ENCODE data around the gene SIAH2. TPM values are rescaled to one million over a fixed set of nuclear protein-coding genes. Genes with fewer than 3 reads are reported as not detected.

The SIAH2 gene
- total and polyA plus RNA-seq, 2 experiments from 2014 or later = 6.3 to 28.8 TPM

- TF ChIP-seq ZNF462 (CRISPR knock-in tag; IDR thresholded peaks at IDR 0.05) (no peak), JUNB (IDR thresholded peaks at IDR 0.05; ENCODE audit: unreplicated experiment) (no peak)
Measured at GRCh38 chr3:150748684-150749047, 14.3 kb downstream of the SIAH2 start (continued).

GRCh38 chr3:150747886-150748683 lies 14.9 kb downstream of the SIAH2 start:
- Mint-ChIP-seq H3K36me3 (ENCODE audit: low read depth) (no peaks in the 10 kb centered on the region), H3K27me3 (ENCODE audit: insufficient read depth, low read depth, poor library complexity) (peaks cover 2% of the 10 kb centered on the region), H3K27ac (no peak overlapping the region), H3K4me3 (no peak overlapping the region), H3K4me1 (peaks cover 5% of the 10 kb centered on the region), H3K9me3 (no peaks in the 10 kb centered on the region)
- H3K27ac ChIP-seq (ENCODE audit: low read depth) = no peak overlapping the region
- peaks cover 8% of the 10 kb centered on the region for H3K79me2 ChIP-seq (replicated peaks; ENCODE audit: insufficient read depth)
- H3F3A ChIP-seq (replicated peaks; ENCODE audit: low read depth) = no peaks in the 10 kb centered on the region
- H3K27me3 ChIP-seq (ENCODE audit: insufficient read depth) = no peaks in the 10 kb centered on the region
- DNase-seq (ENCODE audit: low spot score) = no peak
- no peak overlapping the region for H2AFZ ChIP-seq
- H4K20me1 ChIP-seq (replicated peaks; ENCODE audit: insufficient read depth) = no peaks in the 10 kb centered on the region; the same call in 1 of the 2 replicates
- H3K9me2 ChIP-seq (ENCODE audit: insufficient read depth) = no peaks in the 10 kb centered on the region
- no peak overlapping the region for H3K4me3 ChIP-seq
- peaks cover 6% of the 10 kb centered on the region; the same call in 1 of the 2 replicates for H3K4me1 ChIP-seq (ENCODE audit: insufficient read depth)
- no peak overlapping the region for H3K4me2 ChIP-seq
- H3K36me3 ChIP-seq (ENCODE audit: insufficient read depth) = no peaks in the 10 kb centered on the region
- no peak for ATAC-seq
- TF ChIP-seq CTCF (conservative IDR thresholded peaks at IDR 0.05; ENCODE audit: low read depth in 2 of 2) = no peak
- TF ChIP-seq ZNF114 (CRISPR knock-in tag; IDR thresholded peaks at IDR 0.05) = no peak
- TF ChIP-seq POLR2AphosphoS5 (IDR thresholded peaks at IDR 0.05; ENCODE audit: low read depth) = no peak
- TF ChIP-seq EZH2 (IDR thresholded peaks at IDR 0.05; ENCODE audit: low read depth, unreplicated experiment) = no peak
- no peak for TF ChIP-seq JUNB (IDR thresholded peaks at IDR 0.05; ENCODE audit: unreplicated experiment)
- TF ChIP-seq ETS1 (IDR thresholded peaks at IDR 0.05) = no peak
- no peak for TF ChIP-seq NANOG (IDR thresholded peaks at IDR 0.05; ENCODE audit: borderline replicate concordance)
